GM12873 (cell line): ENCODE results near the gene SLC38A10.

Experiments
- CTCF ChIP-seq: IDR thresholded peaks from 2 replicates; pipeline ENCODE4 v1.5.1; 2012; ENCODE audit warnings: low read depth, mild to moderate bottlenecking, moderate library complexity, low read length, control low read depth; ENCODE audit not compliant: insufficient read depth; ENCODE audit errors: missing control alignments

SLC38A10 gene

GRCh38 chr17:81252326-81252986 lies 42.7 kb downstream of the SLC38A10 start:
- no peak for TF ChIP-seq CTCF

GRCh38 chr17:81251709-81252301 lies 43.3 kb downstream of the SLC38A10 start:
- TF ChIP-seq CTCF: no peak

- no peak for TF ChIP-seq CTCF
These were observed 43.9 kb downstream of the SLC38A10 start for GRCh38 chr17:81251094-81251708.

- TF ChIP-seq CTCF: no peak
These were observed 44.6 kb downstream of the SLC38A10 start for GRCh38 chr17:81250286-81251093.

GRCh38 chr17:81249223-81250040 lies 45.7 kb downstream of the SLC38A10 start:
- TF ChIP-seq CTCF: no peak

- TF ChIP-seq CTCF: no peak
These were observed 46.5 kb downstream of the SLC38A10 start for GRCh38 chr17:81248649-81249048.
